Measurements from ENCODE around the gene HSP90AA1.

The HSP90AA1 gene

GRCh38 chr14:102103062-102103695 lies 16.3 kb upstream of the HSP90AA1 start:
- no peak for DNase-seq (ENCODE audit: low spot score in 2 of 2)
- Mint-ChIP-seq H3K36me3 (no peaks in the 10 kb centered on the region), H3K4me1 (no peaks in the 10 kb centered on the region), H3K27ac (no peak overlapping the region), H3K4me3 (no peak overlapping the region), H3K9me3 (no peaks in the 10 kb centered on the region)
- ATAC-seq: no peak

GRCh38 chr14:102097441-102098135 lies 10.7 kb upstream of the HSP90AA1 start:
- Mint-ChIP-seq H3K27ac (no peak overlapping the region), H3K9me3 (no peaks in the 10 kb centered on the region), H3K4me1 (peaks cover 24% of the 10 kb centered on the region), H3K36me3 (no peaks in the 10 kb centered on the region), H3K4me3 (no peak overlapping the region)
- no peak for ATAC-seq
- DNase-seq (ENCODE audit: low spot score in 2 of 2): no peak

GRCh38 chr14:102096569-102097188 lies 9.8 kb upstream of the HSP90AA1 start:
- Mint-ChIP-seq H3K36me3 (no peaks in the 10 kb centered on the region), H3K4me1 (peaks cover 24% of the 10 kb centered on the region), H3K9me3 (no peaks in the 10 kb centered on the region), H3K27ac (peak overlapping the region; percentile 7), H3K4me3 (no peak overlapping the region)
- DNase-seq (ENCODE audit: low spot score in 2 of 2) (peak; percentile 52 to 74), ATAC-seq (peak; percentile 61)

GRCh38 chr14:102095871-102096568 lies 9.2 kb upstream of the HSP90AA1 start:
- H3K36me3 Mint-ChIP-seq: no peaks in the 10 kb centered on the region
- ATAC-seq (peak; percentile 9), DNase-seq (ENCODE audit: low spot score in 2 of 2) (no peak)
- H3K27ac Mint-ChIP-seq: peak overlapping the region; percentile 74
- no peaks in the 10 kb centered on the region for H3K9me3 Mint-ChIP-seq
- H3K4me3 Mint-ChIP-seq: peak overlapping the region; percentile 11
- peaks cover 24% of the 10 kb centered on the region for H3K4me1 Mint-ChIP-seq

GRCh38 chr14:102095231-102095870 lies 8.5 kb upstream of the HSP90AA1 start:
- H3K4me1 Mint-ChIP-seq: peaks cover 25% of the 10 kb centered on the region
- H3K4me3 Mint-ChIP-seq: peak overlapping the region; percentile 11
- H3K36me3 Mint-ChIP-seq: peaks cover under 1% of the 10 kb centered on the region
- ATAC-seq (peak; percentile 69), DNase-seq (ENCODE audit: low spot score in 2 of 2) (no peak)
- H3K9me3 Mint-ChIP-seq: no peaks in the 10 kb centered on the region
- peak overlapping the region; percentile 74 for H3K27ac Mint-ChIP-seq

GRCh38 chr14:102094101-102094500 lies 7.3 kb upstream of the HSP90AA1 start:
- no peak for DNase-seq (ENCODE audit: low spot score in 2 of 2)
- no peak for ATAC-seq
- H3K27ac Mint-ChIP-seq: no peak overlapping the region
- H3K36me3 Mint-ChIP-seq: peaks cover 6% of the 10 kb centered on the region
- peaks cover 37% of the 10 kb centered on the region for H3K4me1 Mint-ChIP-seq
- H3K9me3 Mint-ChIP-seq: no peaks in the 10 kb centered on the region
- H3K4me3 Mint-ChIP-seq: no peak overlapping the region

- Mint-ChIP-seq H3K36me3 (peaks cover 19% of the 10 kb centered on the region), H3K9me3 (no peaks in the 10 kb centered on the region), H3K4me3 (no peak overlapping the region), H3K4me1 (peaks cover 48% of the 10 kb centered on the region), H3K27ac (no peak overlapping the region)
- DNase-seq (ENCODE audit: low spot score in 2 of 2) (no peak), ATAC-seq (no peak)
Measured at GRCh38 chr14:102092806-102093205, 6.0 kb upstream of the HSP90AA1 start.

GRCh38 chr14:102090713-102091112 lies 3.9 kb upstream of the HSP90AA1 start:
- H3K36me3 Mint-ChIP-seq: peaks cover 39% of the 10 kb centered on the region
- peaks cover 39% of the 10 kb centered on the region for H3K4me1 Mint-ChIP-seq
- no peak overlapping the region for H3K27ac Mint-ChIP-seq
- H3K4me3 Mint-ChIP-seq: no peak overlapping the region
- H3K9me3 Mint-ChIP-seq: no peaks in the 10 kb centered on the region
- ATAC-seq (no peak), DNase-seq (ENCODE audit: low spot score in 2 of 2) (no peak)

GRCh38 chr14:102089621-102090343 lies 2.9 kb upstream of the HSP90AA1 start:
- H3K4me1 Mint-ChIP-seq: peaks cover 38% of the 10 kb centered on the region
- H3K36me3 Mint-ChIP-seq: peaks cover 48% of the 10 kb centered on the region
- H3K27ac Mint-ChIP-seq: peak overlapping the region; percentile 58
- no peak for DNase-seq (ENCODE audit: low spot score in 2 of 2)
- no peaks in the 10 kb centered on the region for H3K9me3 Mint-ChIP-seq
- no peak for ATAC-seq
- H3K4me3 Mint-ChIP-seq: peak overlapping the region; percentile 69

GRCh38 chr14:102088012-102088792 lies 1.4 kb upstream of the HSP90AA1 start:
- Mint-ChIP-seq H3K36me3 (peaks cover 64% of the 10 kb centered on the region), H3K4me1 (peaks cover 48% of the 10 kb centered on the region), H3K4me3 (peak overlapping the region; percentile 69), H3K9me3 (no peaks in the 10 kb centered on the region), H3K27ac (peak overlapping the region; percentile 58)
- ATAC-seq (peak; percentile 4), DNase-seq (ENCODE audit: low spot score in 2 of 2) (peak; percentile 27 to 80)

GRCh38 chr14:102087762-102088011 lies 843 bp upstream of the HSP90AA1 start:
- peak; percentile 0 for ATAC-seq
- no peaks in the 10 kb centered on the region for H3K9me3 Mint-ChIP-seq
- H3K4me3 Mint-ChIP-seq: peak overlapping the region; percentile 69
- H3K36me3 Mint-ChIP-seq: peaks cover 69% of the 10 kb centered on the region
- peak overlapping the region; percentile 58 for H3K27ac Mint-ChIP-seq
- DNase-seq (ENCODE audit: low spot score in 2 of 2): no peak
- peaks cover 53% of the 10 kb centered on the region for H3K4me1 Mint-ChIP-seq

- ATAC-seq (no peak), DNase-seq (ENCODE audit: low spot score in 2 of 2) (no peak)
- Mint-ChIP-seq H3K4me1 (peaks cover 64% of the 10 kb centered on the region), H3K27ac (peak overlapping the region; percentile 58), H3K36me3 (peaks cover 80% of the 10 kb centered on the region), H3K4me3 (peak overlapping the region; percentile 69), H3K9me3 (no peaks in the 10 kb centered on the region)
Measured at GRCh38 chr14:102086709-102086971, 204 bp downstream of the HSP90AA1 start.

GRCh38 chr14:102085948-102086708 lies 716 bp downstream of the HSP90AA1 start:
- DNase-seq (ENCODE audit: low spot score in 2 of 2) (no peak), ATAC-seq (peak; percentile 67)
- peak overlapping the region; percentile 69 for H3K4me3 Mint-ChIP-seq
- H3K27ac Mint-ChIP-seq: peak overlapping the region; percentile 58
- H3K9me3 Mint-ChIP-seq: no peaks in the 10 kb centered on the region
- H3K36me3 Mint-ChIP-seq: peaks cover 85% of the 10 kb centered on the region
- peaks cover 66% of the 10 kb centered on the region for H3K4me1 Mint-ChIP-seq

GRCh38 chr14:102085488-102085887 lies 1.4 kb downstream of the HSP90AA1 start:
- DNase-seq (ENCODE audit: low spot score in 2 of 2) (no peak), ATAC-seq (no peak)
- Mint-ChIP-seq H3K9me3 (no peaks in the 10 kb centered on the region), H3K36me3 (peaks cover 91% of the 10 kb centered on the region), H3K4me1 (peaks cover 71% of the 10 kb centered on the region), H3K4me3 (peak overlapping the region; percentile 69), H3K27ac (peak overlapping the region; percentile 58)
